Epithelial cell of prostate (primary cell): Measurements from ENCODE around the gene FKBP9.

Experiments used
- DNase-seq: peaks from one replicate; pipeline ENCODE4 v3.0.0-alpha.2; 2011; ENCODE audit warnings: low read depth, low spot score
- H3K27ac ChIP-seq: fragments of 450-650 bp; 2 replicates; pipeline ENCODE4 v1.5.1; 2017; ENCODE audit warnings: mild to moderate bottlenecking

The FKBP9 gene

GRCh38 chr7:33054261-33054964 is 97.2 kb downstream of the FKBP9 start:
- DNase-seq = no peak
- peak overlapping the region; percentile 21 for H3K27ac ChIP-seq

- peak overlapping the region; percentile 21 for H3K27ac ChIP-seq
- DNase-seq = no peak
Measured at GRCh38 chr7:33055158-33055557, 97.9 kb downstream of the FKBP9 start.
